ENCODE measurements around the gene FGGY.
"Not testable (repeated sequence)": the region's sequence is repeated elsewhere in the genome, so short reads cannot be mapped to it uniquely, and the experiment has no call there.

FGGY gene

GRCh38 chr1:59558580-59558979 is 261.7 kb downstream of the FGGY start:
- H3K4me1 Mint-ChIP-seq, H3K4me3 Mint-ChIP-seq, H3K27ac Mint-ChIP-seq, H3K27me3 Mint-ChIP-seq: not testable (repeated sequence)
- Mint-ChIP-seq H3K9me3 (peaks cover 10% of the 10 kb centered on the region), H3K36me3 (peaks cover 33% of the 10 kb centered on the region)

- H3K36me3 Mint-ChIP-seq = peaks cover 19% of the 10 kb centered on the region
Observed at GRCh38 chr1:59560807-59561450, 264.0 kb downstream of the FGGY start.

DNA sequence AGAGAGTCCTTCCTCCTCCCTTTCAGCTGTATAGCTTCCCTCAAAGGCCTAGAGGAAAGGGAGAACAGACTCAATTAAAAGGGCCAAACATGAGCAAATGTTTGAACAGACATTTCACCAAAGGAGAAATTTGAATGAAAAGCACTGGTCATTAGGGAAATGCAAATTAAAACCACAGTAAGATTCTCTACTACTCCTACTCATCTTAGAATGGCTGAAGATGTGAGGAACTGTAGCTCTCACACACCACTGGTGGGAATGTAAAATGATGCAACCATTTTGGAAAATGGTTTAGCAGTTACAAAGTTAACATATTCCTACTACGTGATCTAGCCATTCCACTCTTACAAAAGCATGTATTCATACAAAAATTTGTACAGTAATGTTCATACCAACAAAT is 264.9 kb downstream of the FGGY start:
- no peak overlapping the region for H3K4me3 Mint-ChIP-seq
- peaks cover 13% of the 10 kb centered on the region for H3K36me3 Mint-ChIP-seq
- H3K9me3 Mint-ChIP-seq = peaks cover 10% of the 10 kb centered on the region
- H3K27ac Mint-ChIP-seq = no peak overlapping the region
- no peaks in the 10 kb centered on the region for H3K27me3 Mint-ChIP-seq
- H3K4me1 Mint-ChIP-seq = peaks cover 9% of the 10 kb centered on the region

More at GRCh38 chr1:59560807-59561450, 264.0 kb downstream of the FGGY start:
- H3K4me3 Mint-ChIP-seq = no peak overlapping the region
- H3K4me1 Mint-ChIP-seq = peaks cover 4% of the 10 kb centered on the region
- no peaks in the 10 kb centered on the region for H3K27me3 Mint-ChIP-seq
- H3K27ac Mint-ChIP-seq = no peak overlapping the region
- peaks cover 10% of the 10 kb centered on the region for H3K9me3 Mint-ChIP-seq

- H3K4me1 Mint-ChIP-seq = peaks cover 11% of the 10 kb centered on the region
- H3K27me3 Mint-ChIP-seq = no peaks in the 10 kb centered on the region
- H3K27ac Mint-ChIP-seq = no peak overlapping the region
- H3K4me3 Mint-ChIP-seq = no peak overlapping the region
- H3K9me3 Mint-ChIP-seq = no peaks in the 10 kb centered on the region
- H3K36me3 Mint-ChIP-seq = no peaks in the 10 kb centered on the region
Observed at GRCh38 chr1:59564192-59564891, 267.4 kb downstream of the FGGY start.

DNA sequence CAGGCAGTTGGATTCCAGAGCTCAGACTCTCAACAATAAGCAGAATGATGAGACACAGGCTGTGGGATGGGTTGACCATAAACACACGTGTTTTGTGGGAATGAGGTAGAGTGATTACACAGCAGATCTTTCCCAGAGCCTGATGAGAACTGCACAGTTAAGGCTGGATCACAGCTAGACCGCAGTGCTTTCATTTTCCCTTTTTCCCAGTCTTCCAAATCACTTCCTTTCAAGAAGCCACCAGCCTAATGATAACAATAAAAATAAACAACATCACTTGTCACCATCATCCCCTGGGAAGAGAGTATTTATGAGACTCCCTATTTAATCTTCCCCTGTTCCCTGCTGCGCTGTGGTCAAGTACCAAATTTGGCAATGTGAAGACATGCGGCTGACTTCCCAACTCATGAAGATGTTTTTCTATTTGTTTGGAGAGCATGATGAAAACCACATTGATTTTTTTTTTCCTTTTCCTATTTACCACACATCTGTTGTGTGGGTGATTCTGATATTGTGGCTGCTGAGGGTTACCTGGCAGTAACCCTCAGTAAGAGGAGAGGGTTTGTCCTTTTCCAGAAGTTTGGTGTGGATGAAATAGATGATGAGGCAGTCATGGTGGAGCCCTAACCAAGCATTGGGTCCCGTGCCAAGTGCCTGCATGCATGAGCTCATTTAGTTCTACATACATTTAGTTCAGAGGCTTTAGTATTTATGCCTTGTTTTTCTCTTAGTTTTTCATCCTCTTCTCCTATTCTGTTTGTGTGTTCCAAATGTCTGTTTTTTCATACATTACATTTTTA is 268.9 kb downstream of the FGGY start:
- Mint-ChIP-seq H3K27me3 (no peaks in the 10 kb centered on the region), H3K4me3 (no peak overlapping the region)

DNA sequence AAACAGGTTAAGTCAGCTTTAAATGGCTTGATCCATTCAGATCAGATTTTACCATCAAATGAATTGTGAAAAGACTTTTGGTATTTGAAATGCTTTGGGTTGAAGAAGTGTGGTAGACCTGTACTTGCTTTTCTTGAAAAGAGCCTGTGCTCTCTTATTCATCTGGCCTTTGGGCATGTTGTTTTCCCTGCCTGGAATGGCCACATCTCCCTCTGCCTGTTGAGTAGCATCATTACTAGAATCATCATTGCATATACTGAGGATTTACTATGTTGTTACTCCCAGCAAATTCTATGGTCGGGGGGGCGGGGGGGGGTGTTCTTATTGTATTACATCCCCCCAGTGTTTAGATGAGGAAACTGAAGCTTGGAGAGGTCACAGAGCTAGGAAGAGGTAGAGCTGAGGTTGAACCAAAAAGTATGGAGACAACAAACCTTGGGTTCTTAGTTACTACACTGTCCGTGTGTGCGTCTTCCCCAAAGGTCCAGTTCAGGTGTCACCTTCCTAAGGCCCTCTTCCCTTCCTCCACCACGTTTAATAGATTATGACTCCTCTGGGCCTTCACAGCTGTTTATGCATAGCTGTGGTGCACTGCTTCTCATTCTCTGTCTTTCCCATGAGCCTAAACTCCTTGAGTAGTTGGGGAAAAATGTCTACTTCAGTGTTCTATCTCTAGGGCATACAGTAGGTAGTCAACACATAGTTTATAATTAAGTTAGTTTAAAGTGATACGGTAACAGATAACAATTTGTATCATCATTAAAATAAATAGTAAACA is 271.5 kb downstream of the FGGY start:
- Mint-ChIP-seq H3K9me3 (no peaks in the 10 kb centered on the region), H3K27ac (no peak overlapping the region), H3K4me3 (no peak overlapping the region), H3K27me3 (peaks cover 3% of the 10 kb centered on the region), H3K4me1 (peaks cover 38% of the 10 kb centered on the region), H3K36me3 (peaks cover 2% of the 10 kb centered on the region)

More for the DNA sequence above, 268.9 kb downstream of the FGGY start:
- peaks cover 21% of the 10 kb centered on the region for H3K4me1 Mint-ChIP-seq
- H3K9me3 Mint-ChIP-seq = no peaks in the 10 kb centered on the region
- no peak overlapping the region for H3K27ac Mint-ChIP-seq
- H3K36me3 Mint-ChIP-seq = no peaks in the 10 kb centered on the region

- Mint-ChIP-seq H3K9me3 (no peaks in the 10 kb centered on the region), H3K36me3 (peaks cover 4% of the 10 kb centered on the region), H3K4me1 (peaks cover 38% of the 10 kb centered on the region), H3K27me3 (peaks cover 3% of the 10 kb centered on the region), H3K4me3 (no peak overlapping the region), H3K27ac (no peak overlapping the region)
Observed at GRCh38 chr1:59569198-59569597, 272.3 kb downstream of the FGGY start.

GRCh38 chr1:59570524-59570923 is 273.6 kb downstream of the FGGY start:
- Mint-ChIP-seq H3K36me3 (peaks cover 6% of the 10 kb centered on the region), H3K4me1 (peaks cover 38% of the 10 kb centered on the region), H3K4me3 (no peak overlapping the region), H3K9me3 (no peaks in the 10 kb centered on the region), H3K27me3 (peaks cover 3% of the 10 kb centered on the region), H3K27ac (no peak overlapping the region)

GRCh38 chr1:59574085-59574484 is 277.2 kb downstream of the FGGY start:
- Mint-ChIP-seq H3K4me3 (no peak overlapping the region), H3K36me3 (peaks cover 9% of the 10 kb centered on the region), H3K4me1 (peaks cover 33% of the 10 kb centered on the region), H3K27ac (no peak overlapping the region), H3K9me3 (no peaks in the 10 kb centered on the region), H3K27me3 (peaks cover 3% of the 10 kb centered on the region)

DNA sequence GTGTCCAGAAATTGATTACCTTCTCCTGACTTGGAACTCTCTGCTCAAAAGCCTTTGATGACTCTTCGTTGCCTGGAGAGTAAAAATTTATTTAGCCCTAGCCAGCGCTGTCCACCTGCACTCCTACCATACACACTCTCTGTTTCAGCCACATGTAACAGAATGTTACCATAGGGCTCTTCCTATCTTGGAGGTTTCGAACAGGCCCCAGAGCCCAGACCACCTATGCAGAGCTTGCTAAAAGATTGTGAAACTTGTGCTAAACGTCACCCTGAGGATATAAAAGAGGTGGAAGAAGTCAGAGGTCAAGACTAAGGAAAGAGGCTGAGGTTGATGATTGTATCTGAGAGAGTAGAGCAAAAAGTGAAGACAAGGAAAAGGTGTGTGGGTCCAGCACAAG is 280.9 kb downstream of the FGGY start:
- no peaks in the 10 kb centered on the region for H3K4me1 Mint-ChIP-seq
- H3K27ac Mint-ChIP-seq = no peak overlapping the region
- H3K9me3 Mint-ChIP-seq = no peaks in the 10 kb centered on the region
- H3K4me3 Mint-ChIP-seq = no peak overlapping the region
- peaks cover 11% of the 10 kb centered on the region for H3K36me3 Mint-ChIP-seq
- no peaks in the 10 kb centered on the region for H3K27me3 Mint-ChIP-seq

DNA sequence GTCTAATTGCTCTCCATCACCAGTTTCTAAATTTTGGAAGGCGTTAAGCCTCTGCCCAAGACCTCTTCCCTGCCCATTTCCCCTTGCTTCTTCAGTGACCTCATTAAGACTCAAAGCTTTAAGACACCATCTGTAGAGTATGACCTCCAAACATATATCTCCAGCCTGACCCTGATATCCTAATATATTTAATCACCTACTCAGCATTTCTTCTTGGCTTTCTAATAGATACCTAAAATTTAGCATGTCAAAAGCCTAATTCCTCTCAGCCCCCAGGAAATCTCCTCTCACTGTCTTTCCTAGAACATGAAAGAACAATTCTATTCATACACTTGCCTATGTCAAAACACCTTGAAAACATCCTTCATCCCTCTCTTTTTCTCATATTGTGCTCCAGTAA is 282.3 kb downstream of the FGGY start:
- no peak overlapping the region for H3K27ac Mint-ChIP-seq
- H3K4me1 Mint-ChIP-seq = no peaks in the 10 kb centered on the region
- no peaks in the 10 kb centered on the region for H3K27me3 Mint-ChIP-seq
- no peaks in the 10 kb centered on the region for H3K9me3 Mint-ChIP-seq
- H3K4me3 Mint-ChIP-seq = no peak overlapping the region
- H3K36me3 Mint-ChIP-seq = peaks cover 8% of the 10 kb centered on the region

GRCh38 chr1:59580257-59580656 is 283.4 kb downstream of the FGGY start:
- H3K36me3 Mint-ChIP-seq = peaks cover 7% of the 10 kb centered on the region
- no peak overlapping the region for H3K27ac Mint-ChIP-seq
- no peak overlapping the region for H3K4me3 Mint-ChIP-seq
- H3K9me3 Mint-ChIP-seq = no peaks in the 10 kb centered on the region
- H3K4me1 Mint-ChIP-seq = no peaks in the 10 kb centered on the region
- no peaks in the 10 kb centered on the region for H3K27me3 Mint-ChIP-seq

DNA sequence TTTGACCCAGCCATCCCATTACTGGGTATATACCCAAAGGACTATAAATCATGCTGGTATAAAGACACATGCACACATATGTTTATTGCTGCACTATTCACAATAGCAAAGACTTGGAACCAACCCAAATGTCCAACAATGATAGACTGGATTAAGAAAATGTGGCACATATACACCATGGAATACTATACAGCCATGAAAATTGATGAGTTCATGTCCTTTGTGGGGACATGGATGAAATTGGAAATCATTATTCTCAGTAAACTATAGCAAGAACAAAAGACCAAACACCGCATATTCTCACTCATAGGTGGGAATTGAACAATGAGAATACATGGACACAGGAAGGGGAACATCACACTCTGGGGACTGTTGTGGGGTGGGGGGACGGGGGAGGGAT is 295.5 kb downstream of the FGGY start:
- H3K4me1 Mint-ChIP-seq, H3K9me3 Mint-ChIP-seq, H3K36me3 Mint-ChIP-seq, H3K4me3 Mint-ChIP-seq, H3K27ac Mint-ChIP-seq, H3K27me3 Mint-ChIP-seq: not testable (repeated sequence)

GRCh38 chr1:59592924-59593323 is 296.0 kb downstream of the FGGY start:
- H3K27me3 Mint-ChIP-seq = no peaks in the 10 kb centered on the region
- no peaks in the 10 kb centered on the region for H3K4me1 Mint-ChIP-seq
- H3K36me3 Mint-ChIP-seq = no peaks in the 10 kb centered on the region
- no peaks in the 10 kb centered on the region for H3K9me3 Mint-ChIP-seq
- no peak overlapping the region for H3K27ac Mint-ChIP-seq
- no peak overlapping the region for H3K4me3 Mint-ChIP-seq

Data from activated naive CD4-positive, alpha-beta T cell treated with anti-CD3 and anti-CD28 coated beads, Interleukin-2, amount 50 U/mL, for 24 hours (primary cell).